ENCODE results near the gene DBF4.
"Not testable (repeated sequence)": the region's sequence is repeated elsewhere in the genome, so short reads cannot be mapped to it uniquely, and the experiment has no call there.

The DBF4 gene

GRCh38 chr7:87876040-87876868 lies at the start of gene DBF4, which contains the start of gene SLC25A40:
DBF4 (plus strand) TSS chr7:87876493; CDS start chr7:87876733, 240 bp downstream.
SLC25A40 (minus strand) TSS chr7:87876360; CDS start chr7:87858727, 17,633 bp downstream.
- no peak for FAIRE-seq

- FAIRE-seq = not testable (repeated sequence)
Measured at GRCh38 chr7:87828383-87828782, 47.9 kb upstream of the DBF4 start.

GRCh38 chr7:87831097-87831496 lies 45.2 kb upstream of the DBF4 start:
- FAIRE-seq = no peak

- no peak for FAIRE-seq
Measured at GRCh38 chr7:87833130-87833529, 43.2 kb upstream of the DBF4 start.

GRCh38 chr7:87837597-87837996 lies 38.7 kb upstream of the DBF4 start:
- peak; percentile 68 for FAIRE-seq

- no peak for FAIRE-seq
Measured at GRCh38 chr7:87850836-87851593, 25.3 kb upstream of the DBF4 start.

- no peak for FAIRE-seq
Measured at GRCh38 chr7:87852306-87852705, 24.0 kb upstream of the DBF4 start.

GRCh38 chr7:87853237-87853864 lies 22.9 kb upstream of the DBF4 start:
- FAIRE-seq = no peak

- no peak for FAIRE-seq
Measured at GRCh38 chr7:87858417-87859100, 17.7 kb upstream of the DBF4 start.

GRCh38 chr7:87866089-87866488 lies 10.2 kb upstream of the DBF4 start:
- FAIRE-seq = no peak

- FAIRE-seq = not testable (repeated sequence)
Measured at GRCh38 chr7:87866533-87866932, 9.8 kb upstream of the DBF4 start.

- no peak for FAIRE-seq
Measured at GRCh38 chr7:87870471-87870870, 5.8 kb upstream of the DBF4 start.

GRCh38 chr7:87872346-87872745 lies 3.9 kb upstream of the DBF4 start:
- FAIRE-seq = no peak

- FAIRE-seq = not testable (repeated sequence)
Measured at GRCh38 chr7:87873328-87873727, 3.0 kb upstream of the DBF4 start.

- FAIRE-seq = no peak
Measured at GRCh38 chr7:87874066-87874465, 2.2 kb upstream of the DBF4 start.

- no peak for FAIRE-seq
Measured at GRCh38 chr7:87875151-87876039, 898 bp upstream of the DBF4 start.

- no peak for FAIRE-seq
Measured at GRCh38 chr7:87876869-87877234, 559 bp downstream of the DBF4 start.

- FAIRE-seq = no peak
Measured at GRCh38 chr7:87877366-87878040, 1.2 kb downstream of the DBF4 start.

- no peak for FAIRE-seq
Measured at GRCh38 chr7:87878208-87878735, 2.0 kb downstream of the DBF4 start.

GRCh38 chr7:87882151-87882937 lies 6.1 kb downstream of the DBF4 start:
- FAIRE-seq = no peak
